ENCODE results near the gene LPP.

LPP gene

DNA sequence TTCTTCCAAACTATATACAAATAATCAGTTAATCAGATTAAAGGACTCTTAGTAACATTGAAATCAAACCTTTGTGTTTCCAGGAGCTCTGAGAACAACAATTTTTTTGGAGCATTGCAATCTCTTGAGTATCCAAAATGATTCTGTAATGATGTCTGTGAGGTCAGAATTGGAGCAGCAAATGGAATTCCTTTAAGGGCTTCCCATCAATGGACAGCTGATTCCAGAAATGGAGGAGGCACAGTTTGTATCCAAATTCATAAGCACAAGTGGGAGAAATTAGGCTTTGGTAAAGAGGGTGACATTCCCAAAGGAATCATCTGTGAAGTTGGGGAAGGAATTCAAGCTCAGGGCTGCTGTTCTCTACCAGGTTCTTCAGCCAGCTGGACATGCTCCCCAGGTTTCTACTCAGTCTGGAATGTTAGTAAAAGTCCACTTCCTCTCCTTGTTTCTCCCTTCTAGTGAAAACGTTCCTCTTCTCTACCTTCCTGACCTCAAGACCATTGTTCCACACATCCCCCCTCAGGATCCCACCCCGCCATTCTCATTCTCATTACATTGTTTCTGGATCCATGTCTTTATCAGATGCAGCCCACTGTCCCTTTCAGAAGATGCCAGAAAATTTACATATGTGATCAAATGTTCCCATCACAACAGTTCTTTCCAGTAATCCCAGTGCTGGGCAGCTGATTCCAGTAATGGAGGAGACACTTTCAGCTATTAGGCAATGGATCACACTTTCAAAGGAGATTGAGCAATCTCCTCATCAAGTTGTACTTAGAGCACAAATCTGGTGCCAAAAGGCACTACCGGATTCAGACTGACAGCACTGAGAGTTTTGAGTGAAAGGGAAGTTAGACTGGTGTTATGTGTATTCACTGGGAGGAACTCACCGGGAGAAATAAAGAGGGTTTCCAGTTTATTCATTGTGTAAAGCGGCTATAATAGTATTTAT is 626.5 kb downstream of the LPP start:
- no peak for DNase-seq

DNA sequence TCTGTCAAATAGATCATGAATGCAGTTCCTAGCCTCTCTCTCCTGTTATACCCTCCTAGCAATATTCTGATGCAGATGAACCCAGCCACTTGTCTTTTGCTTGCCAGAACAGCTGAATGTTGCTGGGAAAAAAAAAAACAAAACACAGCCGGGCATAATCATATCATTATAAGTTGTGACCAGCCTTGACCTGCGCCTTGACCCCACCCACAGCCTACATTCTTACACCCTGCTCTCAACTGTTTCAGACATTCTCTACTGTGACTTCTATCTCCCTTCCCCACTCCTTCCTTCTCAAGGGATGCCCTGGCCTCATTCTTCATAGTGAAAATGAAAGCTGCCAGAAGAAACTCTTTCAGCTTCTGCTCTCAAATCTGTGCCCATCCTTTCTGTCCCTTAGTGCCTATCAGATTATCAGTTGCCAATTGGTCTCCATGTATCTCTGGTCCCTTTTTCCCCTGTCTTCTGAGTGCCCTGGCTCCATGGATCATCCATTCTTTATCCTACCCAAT is 628.7 kb downstream of the LPP start:
- no peak for DNase-seq

DNA sequence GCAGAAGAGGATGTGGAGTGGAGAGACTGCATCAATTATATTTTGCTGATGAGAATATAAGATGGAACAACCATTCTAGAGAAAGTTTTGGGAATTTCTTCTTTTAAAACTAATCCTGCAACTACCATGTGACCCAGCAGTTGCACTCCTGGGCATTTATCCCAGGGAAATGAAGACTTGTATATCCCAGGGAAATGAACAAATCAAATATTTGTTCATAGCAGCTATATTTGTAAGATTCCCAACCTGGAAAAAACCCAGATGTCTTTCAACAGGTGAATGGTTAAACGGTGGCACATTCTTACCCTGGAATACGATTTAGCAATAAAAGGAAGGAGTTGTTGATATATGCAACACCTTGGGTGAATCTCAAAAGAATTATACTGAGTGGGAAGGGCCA is 632.5 kb downstream of the LPP start:
- no peak for DNase-seq

DNA sequence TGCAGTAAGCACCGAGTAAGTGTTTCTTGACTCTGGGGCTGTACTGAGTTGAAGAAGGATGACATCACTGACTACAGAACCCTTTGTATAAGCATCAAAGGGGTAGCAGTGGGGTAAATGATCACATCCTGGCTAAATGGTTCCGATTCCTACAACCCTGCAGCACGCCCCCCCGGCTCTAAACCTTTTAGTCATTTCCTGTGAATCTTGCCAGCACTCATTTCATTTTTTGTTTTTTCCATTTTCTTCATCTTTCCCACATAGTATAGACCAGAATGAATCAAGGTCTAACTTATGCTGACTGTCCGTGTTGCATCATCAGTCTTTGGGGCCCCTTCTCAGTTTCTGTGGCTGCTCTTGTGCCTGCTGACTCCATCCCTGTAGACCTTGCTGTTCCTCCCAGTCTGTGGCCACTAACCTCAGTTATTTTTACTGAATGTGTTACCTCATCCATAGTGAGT is 634.7 kb downstream of the LPP start:
- DNase-seq, result peak; percentile 66

DNA sequence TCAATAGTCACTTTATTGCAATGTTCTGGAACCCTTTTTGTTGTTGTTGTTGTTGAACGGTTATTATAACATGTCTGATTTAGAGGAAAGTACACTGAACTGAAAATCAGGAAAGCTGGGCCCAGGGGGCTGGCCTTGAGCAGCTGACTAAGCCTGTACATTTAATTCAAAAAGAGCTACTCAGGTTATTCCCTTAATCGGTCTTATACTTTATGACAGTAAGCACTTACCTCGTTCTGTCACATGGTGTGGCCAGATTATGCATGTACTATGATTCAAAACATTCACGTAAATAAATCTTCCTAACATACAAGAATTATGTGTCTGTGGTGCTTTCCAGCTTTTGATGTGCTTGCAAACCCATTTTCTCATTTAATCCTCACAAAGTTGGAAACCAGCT is 635.3 kb downstream of the LPP start:
- DNase-seq, result no peak

DNA sequence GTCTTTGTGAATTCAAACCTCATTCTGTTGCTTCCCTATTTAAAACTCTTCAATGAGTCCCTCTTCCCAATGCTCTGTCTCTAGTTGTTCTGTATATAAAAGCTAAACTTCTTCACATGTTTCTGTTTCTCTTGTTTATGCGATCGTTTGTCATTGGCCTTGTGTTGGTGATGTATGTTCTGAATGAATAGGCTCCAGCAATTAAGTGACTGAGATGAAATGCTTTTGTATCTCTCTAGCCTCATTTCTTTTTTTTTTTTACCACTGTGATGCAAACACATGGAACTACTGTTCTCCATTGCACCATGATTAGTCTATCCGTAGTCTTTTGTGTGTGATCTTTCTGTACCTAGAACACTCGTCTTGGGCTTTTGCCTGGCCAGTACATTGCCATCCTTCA is 637.4 kb downstream of the LPP start:
- DNase-seq, result no peak

DNA sequence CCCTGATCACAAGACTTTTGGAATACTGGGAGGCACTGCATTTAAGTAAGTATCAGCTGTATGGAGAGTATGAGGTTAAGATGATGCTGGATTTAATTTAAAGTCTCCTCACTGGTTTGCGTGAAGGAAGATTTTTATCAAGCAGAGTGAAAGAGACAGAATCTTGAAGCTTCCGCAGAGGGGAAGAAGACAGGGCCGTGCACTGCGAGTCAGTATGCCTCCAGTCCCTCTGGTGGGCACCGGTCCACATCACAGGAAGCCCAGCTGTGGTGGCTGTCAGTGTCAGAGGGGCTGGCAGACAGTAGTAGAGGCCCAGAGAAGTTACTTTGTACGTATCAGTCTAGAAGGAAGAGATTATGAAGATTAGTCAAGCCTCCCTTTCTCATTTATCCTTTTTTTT is 638.8 kb downstream of the LPP start:
- DNase-seq, result no peak

DNA sequence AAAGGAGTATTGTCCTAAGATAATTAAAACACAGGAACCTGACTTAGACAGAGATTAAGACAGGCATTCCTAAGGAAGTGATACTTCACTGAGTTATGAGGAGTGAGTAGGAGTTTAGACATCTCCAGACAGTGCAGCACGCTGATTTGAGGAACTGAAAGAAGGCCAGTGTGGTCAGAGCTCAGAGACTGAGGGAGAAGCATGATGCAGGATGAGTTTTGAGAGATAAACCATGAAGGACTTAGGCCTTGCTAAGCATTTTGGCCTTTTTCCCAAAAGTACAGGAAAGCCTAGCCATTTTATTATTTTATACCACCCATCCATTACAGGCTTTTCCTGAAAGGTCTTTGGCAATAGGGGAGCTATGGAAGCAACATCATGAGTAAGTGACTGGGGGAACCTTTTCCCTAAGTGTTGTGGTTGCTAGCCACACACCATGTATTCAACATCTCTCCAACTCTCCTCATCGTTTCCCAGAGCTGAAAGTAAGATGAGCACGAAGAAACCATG is 642.2 kb downstream of the LPP start:
- no peak for DNase-seq

DNA sequence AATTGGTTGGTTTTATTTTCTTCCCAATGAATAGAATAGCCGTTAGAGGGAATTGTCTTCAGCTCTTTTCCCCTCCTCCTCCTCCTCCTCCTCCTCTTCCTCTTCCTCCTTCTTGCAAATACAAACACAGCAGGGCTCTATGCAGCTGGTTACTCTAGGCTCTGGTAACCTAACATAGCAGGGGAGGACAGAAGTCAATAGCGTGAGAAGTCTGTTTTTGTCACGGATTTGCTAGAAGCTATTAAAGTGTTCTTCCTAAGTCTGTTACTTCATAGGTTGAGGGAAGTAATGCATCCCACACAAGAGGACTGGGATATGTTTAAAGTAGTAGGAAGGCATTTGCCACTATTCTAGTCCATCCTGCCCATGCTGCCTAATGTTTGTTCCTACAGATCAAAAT is 643.1 kb downstream of the LPP start:
- DNase-seq, result no peak

DNA sequence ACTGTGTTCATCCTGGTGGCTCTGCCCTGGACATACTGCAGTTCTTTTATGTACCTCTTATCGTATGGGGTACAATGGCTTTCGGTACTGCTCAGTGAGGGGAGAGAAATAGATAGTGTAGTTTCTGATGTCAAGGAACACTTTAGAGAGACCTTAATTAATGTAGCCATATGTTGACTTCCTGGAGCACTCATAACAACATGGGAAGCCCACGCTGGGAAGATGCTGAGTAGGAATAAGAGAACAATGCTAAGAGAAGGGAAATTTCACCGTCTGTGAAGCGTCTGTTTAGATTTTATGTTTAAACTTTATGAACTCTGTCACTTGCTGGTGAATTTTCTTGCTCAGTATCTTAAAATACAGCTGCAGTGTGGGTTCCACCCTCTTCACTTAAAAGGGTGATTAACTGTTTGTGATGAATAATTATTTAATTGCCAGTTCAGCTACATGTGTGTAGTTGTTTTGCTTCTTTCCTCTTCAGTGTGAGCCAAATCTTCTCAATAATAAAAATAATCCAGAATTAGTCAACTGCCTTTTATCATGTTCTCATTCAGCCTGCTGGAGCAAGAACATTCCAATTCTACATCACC is 644.7 kb downstream of the LPP start:
- DNase-seq, result no peak

DNA sequence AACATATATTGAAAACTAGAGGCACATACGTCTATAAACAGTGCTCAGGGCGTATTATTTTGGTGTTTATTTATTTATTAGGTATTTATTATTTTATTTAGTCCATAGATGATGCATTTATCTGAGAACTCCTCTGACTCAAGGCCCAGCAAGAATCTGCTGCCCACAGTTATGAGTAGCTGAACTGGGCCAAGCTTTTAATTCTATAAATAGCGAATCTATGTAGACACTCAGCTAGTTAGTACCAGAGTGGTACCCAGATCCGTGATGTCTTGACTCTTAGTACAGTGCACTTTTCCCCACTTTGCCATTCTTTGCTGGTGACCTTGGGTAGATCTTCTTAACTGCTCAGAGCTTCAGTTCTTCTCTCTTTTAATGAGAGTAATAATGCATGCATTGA is 647.4 kb downstream of the LPP start:
- DNase-seq, result no peak

DNA sequence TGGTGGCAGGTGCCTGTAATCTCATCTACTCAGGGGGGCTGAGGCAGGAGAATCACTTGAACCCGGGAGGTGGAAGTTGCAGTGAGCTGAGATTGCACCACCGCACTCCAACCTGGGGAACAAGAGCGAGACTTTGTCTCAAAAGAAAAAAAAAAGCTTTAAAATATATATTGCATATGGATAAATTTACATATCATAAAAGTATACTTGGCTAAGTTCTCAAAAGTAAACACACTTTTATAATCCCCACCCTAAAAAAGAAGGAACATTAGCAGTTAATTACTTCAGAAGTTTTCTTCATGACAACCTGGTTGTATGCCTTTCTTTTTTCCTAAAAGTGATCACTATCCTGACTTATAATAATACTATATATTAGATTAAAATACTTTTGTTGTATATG is 648.7 kb downstream of the LPP start:
- no peak for DNase-seq

DNA sequence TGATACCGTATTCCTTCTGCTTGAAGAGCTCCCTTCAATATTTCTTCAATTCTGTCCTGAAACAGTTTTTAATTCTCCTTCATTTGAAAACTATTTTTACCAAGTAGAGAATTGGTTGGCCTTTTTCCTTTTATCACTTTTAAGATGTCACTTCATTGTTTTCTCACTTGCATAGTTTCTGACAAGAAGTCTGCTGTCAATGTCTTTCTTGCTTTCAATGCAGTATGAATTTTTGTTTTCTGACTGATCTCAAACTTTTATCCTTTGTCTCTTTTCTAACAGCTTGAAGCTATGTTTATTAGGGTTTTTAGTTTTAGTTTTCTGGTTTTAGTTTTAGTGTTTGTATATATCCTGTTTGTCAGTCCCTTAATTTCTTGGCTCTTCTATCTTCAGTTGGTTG is 653.0 kb downstream of the LPP start:
- no peak for DNase-seq

DNA sequence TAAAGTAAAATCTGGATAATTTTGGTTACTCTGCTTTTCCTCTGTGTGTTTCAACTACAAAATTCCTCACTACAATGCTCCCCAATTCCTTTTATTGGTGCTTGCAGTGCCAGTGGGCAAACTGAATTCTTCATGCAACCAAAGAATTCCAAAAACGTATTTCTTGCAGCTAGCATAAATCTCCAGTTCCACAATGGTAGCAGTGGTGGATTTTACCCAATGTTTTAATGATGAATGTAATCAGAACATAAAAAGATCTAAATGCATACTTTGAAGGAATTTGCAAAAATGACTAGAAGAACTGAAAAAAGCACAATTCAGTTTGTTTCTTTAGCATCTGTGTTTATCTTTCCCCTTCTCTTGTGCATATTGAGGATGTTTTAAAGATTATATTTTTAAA is 658.2 kb downstream of the LPP start:
- DNase-seq, result no peak

DNA sequence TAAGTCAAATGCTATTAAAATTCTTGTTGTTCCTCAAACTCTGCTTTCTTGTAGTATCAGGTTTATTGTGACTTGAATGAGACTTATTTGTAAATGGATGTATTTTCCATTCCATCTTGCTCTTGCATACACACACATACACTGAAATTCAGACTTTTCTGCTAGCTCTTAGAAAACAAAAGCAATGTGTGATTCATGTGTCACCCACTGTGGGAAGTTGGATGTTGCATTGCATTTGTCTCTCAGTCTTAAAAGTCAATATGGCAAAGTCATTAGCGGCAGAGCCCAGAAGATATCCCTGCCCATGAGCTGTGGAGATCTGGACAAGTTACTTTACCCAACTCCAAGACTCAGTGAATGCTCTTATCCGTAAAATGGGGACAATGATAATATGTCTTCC is 660.6 kb downstream of the LPP start:
- DNase-seq, result no peak

DNA sequence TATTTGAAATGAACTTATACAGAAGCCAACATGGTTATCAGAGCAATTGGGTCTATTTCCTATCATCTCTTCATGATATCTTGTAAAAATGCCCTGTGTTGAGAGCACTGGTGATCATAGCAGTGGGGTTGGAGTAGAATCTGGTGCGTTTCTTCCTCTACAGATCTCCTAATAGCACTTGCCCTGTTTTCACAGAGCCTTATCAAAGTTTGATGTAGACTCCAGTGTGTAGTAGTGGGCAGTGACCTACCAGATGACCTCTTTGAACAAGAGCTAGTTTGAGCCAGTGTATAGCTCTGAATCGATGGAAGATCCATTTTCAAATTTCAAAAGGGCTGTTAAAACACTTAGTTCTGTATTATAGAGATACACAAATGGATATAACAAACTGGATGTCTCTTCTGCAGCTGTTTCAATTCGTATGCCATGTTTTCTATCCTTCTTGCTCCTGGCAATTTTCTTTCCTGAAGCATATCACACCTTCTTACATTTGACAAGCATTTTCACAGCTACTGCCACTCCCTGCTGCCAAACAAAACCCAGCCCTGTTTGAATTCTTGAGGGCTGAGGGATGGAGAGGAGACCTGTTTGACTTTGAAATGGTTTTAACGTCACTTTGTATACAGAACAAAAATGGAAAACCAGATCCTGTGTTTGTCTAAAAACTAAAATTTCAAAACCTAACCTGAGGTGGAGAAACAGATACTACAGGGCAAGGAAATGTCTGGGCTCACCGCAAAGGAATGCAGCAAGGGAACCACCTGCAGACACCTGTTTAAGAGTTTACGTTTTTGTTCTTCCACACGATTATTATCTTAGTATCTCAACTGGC is 663.4 kb downstream of the LPP start:
- no peak for DNase-seq

DNA sequence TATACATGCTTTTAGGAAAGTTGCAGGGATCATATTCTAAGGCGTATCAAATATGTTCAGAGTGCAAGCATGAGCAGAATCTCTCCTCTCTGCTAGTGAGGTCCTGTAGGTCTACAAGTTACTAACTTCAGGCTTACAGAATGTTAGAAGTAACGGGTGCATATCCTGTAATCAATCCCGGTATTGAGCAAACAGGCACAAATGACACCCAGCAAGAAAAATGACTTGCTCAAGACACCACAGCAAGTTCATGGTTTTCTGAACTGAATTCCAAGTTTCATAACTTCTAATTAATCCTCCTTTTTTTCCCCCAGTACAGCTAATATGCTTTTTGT is 663.9 kb downstream of the LPP start:
- no peak for DNase-seq

DNA sequence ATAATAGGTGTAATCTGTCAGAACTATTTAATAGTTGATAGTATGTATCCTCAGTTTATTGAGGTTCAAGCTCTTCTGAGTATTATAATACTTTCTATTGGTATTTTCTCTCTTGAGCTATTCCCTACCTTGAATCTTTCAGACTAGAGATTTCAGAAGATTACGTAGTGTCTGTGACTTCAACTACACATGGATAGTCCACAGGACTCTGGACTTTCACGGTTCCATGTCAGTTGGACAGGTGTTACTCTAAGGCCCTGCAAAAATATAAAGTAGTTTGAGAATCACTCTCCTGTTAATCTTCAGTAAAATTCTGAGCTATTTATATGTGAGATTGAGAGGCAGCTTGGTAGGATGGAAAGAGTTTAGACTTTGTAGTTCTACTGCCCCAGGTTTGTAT is 664.3 kb downstream of the LPP start:
- DNase-seq, result no peak

DNA sequence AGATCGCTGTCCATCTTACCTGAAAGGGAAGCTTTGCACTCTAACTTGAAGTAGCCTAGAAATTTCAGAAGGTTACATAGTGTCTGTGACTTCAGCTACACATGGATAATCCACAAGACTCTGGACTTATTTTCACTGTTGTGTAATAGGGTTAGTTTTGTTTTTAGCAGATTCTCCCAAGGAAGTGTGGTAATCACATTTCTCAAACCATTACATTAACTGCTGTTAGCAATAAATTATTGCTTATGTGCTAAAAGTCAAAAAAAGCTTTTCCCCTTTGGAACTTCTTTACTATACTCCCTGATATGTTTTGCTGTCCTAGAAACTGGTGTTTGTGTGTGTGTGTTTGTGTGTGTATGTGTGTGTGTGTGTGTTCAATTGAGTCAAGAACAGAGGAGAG is 666.0 kb downstream of the LPP start:
- no peak for DNase-seq

DNA sequence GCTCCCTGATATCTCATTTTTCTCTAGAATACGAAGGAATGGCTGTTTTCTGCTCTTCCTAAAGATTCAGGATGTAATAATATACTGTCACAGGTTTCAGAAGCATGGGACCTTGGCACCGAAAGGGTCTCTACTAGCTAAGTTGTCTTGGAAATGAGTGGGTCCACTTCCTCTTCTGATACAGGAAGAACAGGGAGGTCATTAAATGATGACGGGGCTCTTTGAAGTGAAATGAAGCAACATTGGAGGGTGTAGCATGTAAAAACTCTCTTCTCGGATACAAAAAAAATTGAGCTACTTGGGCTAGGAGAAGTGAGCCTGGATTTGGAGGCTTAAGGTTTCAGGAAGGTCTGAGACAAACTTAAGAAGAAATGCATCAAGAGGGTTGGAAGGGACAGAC is 668.0 kb downstream of the LPP start:
- no peak for DNase-seq

DNA sequence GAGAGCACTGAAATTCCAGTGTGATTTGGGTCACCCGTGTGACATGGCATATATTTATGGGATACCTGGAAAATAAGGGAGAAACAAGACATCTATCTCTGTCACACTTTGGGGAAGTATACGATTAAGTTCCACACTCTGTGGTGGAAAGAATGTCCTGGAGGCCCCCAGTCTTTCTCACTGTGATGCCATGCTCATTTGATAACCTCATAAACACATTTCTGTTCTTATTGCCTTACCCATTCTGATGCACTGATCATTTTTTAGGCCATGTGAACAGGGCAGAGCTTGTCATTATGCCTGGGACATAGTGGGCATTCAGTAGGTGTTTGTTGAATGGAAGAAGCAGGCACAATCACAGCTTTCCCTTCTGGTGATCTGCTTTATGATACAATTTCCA is 668.5 kb downstream of the LPP start:
- no peak for DNase-seq

DNA sequence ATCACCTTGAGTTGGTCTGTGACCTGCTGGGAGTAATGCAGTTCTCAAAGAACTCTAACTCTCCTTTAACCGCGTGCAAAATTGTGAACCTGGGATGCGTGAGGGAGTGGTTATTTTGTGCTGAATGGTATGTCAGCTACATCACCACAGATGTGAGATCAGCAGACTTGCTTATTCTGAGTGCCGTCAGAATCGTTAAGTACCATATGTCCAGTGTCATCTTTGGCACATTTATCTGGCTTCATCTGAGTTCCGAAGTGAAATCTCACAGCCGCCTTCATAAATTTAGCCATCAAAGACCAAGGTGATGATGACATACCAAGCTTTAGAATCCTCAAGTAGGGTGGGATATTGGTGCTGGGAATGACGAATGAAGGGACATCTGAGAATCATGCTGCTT is 670.6 kb downstream of the LPP start:
- DNase-seq, result no peak

DNA sequence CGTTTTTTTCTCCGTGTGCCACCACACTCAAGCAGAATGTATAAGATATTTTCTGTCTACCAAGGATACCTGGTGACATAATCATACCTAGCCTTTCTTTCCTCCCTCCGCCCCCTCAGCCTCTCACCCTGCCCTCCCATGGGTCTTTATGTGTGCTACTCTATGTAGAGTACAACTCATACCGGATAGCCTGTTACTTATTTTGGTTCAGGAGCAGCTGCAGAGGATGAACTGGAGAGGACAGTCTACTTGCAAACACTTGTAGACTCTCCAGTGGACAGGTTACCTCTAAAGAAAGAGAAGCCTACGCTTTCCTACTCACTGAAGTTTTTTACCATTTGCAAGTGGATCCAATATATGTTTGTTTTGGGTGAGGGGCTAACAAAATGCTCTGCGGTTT is 671.9 kb downstream of the LPP start:
- DNase-seq, result no peak
